Uterus (tissue), 2 donors: ENCODE measurements around the gene CARD18.

Experiments
- CTCF ChIP-seq, 4 experiments: fragments of 200-600 bp in 2 of 4; fragments of 450-650 bp in 2 of 4; sonication (generic) in 2 of 4; IDR thresholded peaks; one replicate each; pipeline ENCODE4 v1.5.1; 2016 to 2019; ENCODE audit warnings: antibody characterized with exemption in 4 of 4, mild to moderate bottlenecking in 2 of 4, moderate library complexity in 1 of 4
- POLR2A ChIP-seq, 2 donors: fragments of 450-650 bp; IDR thresholded peaks; one replicate each; pipeline ENCODE4 v1.6.1; 2016; ENCODE audit warnings: antibody characterized with exemption in 2 of 2, mild to moderate bottlenecking in 1 of 2, moderate library complexity in 1 of 2

- TF ChIP-seq CTCF (IDR thresholded peaks at IDR 0.05) (no peak), POLR2A (IDR thresholded peaks at IDR 0.05) (no peak)
These were observed 2.3 kb downstream of the CARD18 start for GRCh38 chr11:105137286-105137685.
